T follicular helper cell (primary cell): ENCODE data around the gene UNC13C.

Experiments
- DNase-seq: peaks from one replicate; pipeline ENCODE4 v3.0.0-alpha.2; 2020; ENCODE audit warnings: low read depth

UNC13C gene

GRCh38 chr15:54659646-54660045, 681.4 kb downstream of the UNC13C start:
- DNase-seq = no peak

- DNase-seq = no peak
These were observed 682.1 kb downstream of the UNC13C start for GRCh38 chr15:54660356-54660755.

GRCh38 chr15:54675241-54675640, 697.0 kb downstream of the UNC13C start:
- DNase-seq = no peak

GRCh38 chr15:54681584-54681983, 703.3 kb downstream of the UNC13C start:
- DNase-seq = no peak
